H9 (cell line): ENCODE results near the gene TCF7L2. TPM values are rescaled to one million over a fixed set of nuclear protein-coding genes. Genes with fewer than 3 reads are reported as not detected.

Experiments used
- DNase-seq: peaks from one replicate; pipeline ENCODE4 v3.0.0-alpha.2; 2017
- H2AFZ ChIP-seq: one replicate; pipeline ENCODE4 v1.6.1; 2013; ENCODE audit warnings: mild to moderate bottlenecking, low read length, control low read depth, moderate library complexity
- H2AK5ac ChIP-seq: 2 replicates; pipeline ENCODE4 v1.6.1; 2013; ENCODE audit warnings: low read length, control low read depth, mixed read lengths; ENCODE audit not compliant: insufficient read length
- H2BK120ac ChIP-seq: one replicate; pipeline ENCODE4 v1.6.1; 2013; ENCODE audit warnings: low read depth, mild to moderate bottlenecking, low read length, control low read depth, inconsistent platforms; ENCODE audit not compliant: poor library complexity, severe bottlenecking
- H2BK12ac ChIP-seq: 2 replicates; pipeline ENCODE4 v1.6.1; 2013; ENCODE audit warnings: low read length, control low read depth, mixed read lengths, low read depth; ENCODE audit not compliant: insufficient read length
- H2BK15ac ChIP-seq: 2 replicates; pipeline ENCODE4 v1.6.1; 2013; ENCODE audit warnings: low read depth, low read length, control low read depth
- H2BK20ac ChIP-seq: one replicate; pipeline ENCODE4 v1.6.1; 2013; ENCODE audit warnings: low read depth, mild to moderate bottlenecking, low read length, control low read depth, inconsistent platforms; ENCODE audit not compliant: poor library complexity, severe bottlenecking
- H2BK5ac ChIP-seq: 2 replicates; pipeline ENCODE4 v1.6.1; 2013; ENCODE audit warnings: low read length, control low read depth, mixed read lengths; ENCODE audit not compliant: insufficient read length
- H3K14ac ChIP-seq: 2 replicates; pipeline ENCODE4 v1.6.1; 2013; ENCODE audit warnings: low read length, control low read depth; ENCODE audit not compliant: insufficient read depth
- H3K18ac ChIP-seq: 2 replicates; pipeline ENCODE4 v1.6.1; 2013; ENCODE audit warnings: low read depth, mild to moderate bottlenecking, mixed read lengths, low read length, control low read depth; ENCODE audit not compliant: insufficient read length
- H3K23ac ChIP-seq: 2 replicates; pipeline ENCODE4 v1.6.1; 2013; ENCODE audit warnings: low read length, control low read depth, mixed read lengths, low read depth; ENCODE audit not compliant: insufficient read length
- H3K23me2 ChIP-seq: 2 replicates; pipeline ENCODE4 v1.6.1; 2013; ENCODE audit warnings: low read depth, mild to moderate bottlenecking, mixed read lengths, low read length, control low read depth; ENCODE audit not compliant: insufficient read length, poor library complexity, severe bottlenecking
- H3K27ac ChIP-seq: 2 replicates; pipeline ENCODE4 v1.5.1; 2013; ENCODE audit warnings: low read length, control low read depth, mixed read lengths, low read depth; ENCODE audit not compliant: insufficient read length
- H3K27me3 ChIP-seq: 2 replicates; pipeline ENCODE4 v1.6.1; 2013; ENCODE audit warnings: low read length, control low read depth, inconsistent platforms; ENCODE audit not compliant: insufficient read depth
- H3K4ac ChIP-seq: 2 replicates; pipeline ENCODE4 v1.6.1; 2013; ENCODE audit warnings: low read depth, mild to moderate bottlenecking, control low read depth, inconsistent platforms, low read length, moderate library complexity
- H3K4me1 ChIP-seq: 2 replicates; pipeline ENCODE4 v1.6.1; 2013; ENCODE audit warnings: low read length, control low read depth, inconsistent platforms; ENCODE audit not compliant: insufficient read depth
- H3K4me2 ChIP-seq: 2 replicates; pipeline ENCODE4 v1.6.1; 2013; ENCODE audit warnings: low read length, control low read depth, mixed read lengths; ENCODE audit not compliant: insufficient read length, insufficient read depth
- H3K56ac ChIP-seq: 2 replicates; pipeline ENCODE4 v1.6.1; 2013; ENCODE audit warnings: low read depth, mild to moderate bottlenecking, mixed read lengths, low read length, control low read depth; ENCODE audit not compliant: insufficient read length
- H3K79me1 ChIP-seq: 2 replicates; pipeline ENCODE4 v1.6.1; 2013; ENCODE audit warnings: low read depth, mild to moderate bottlenecking, moderate library complexity, low read length, control low read depth, inconsistent platforms; ENCODE audit not compliant: insufficient read depth, poor library complexity, severe bottlenecking
- H3K79me2 ChIP-seq: 2 replicates; pipeline ENCODE4 v1.6.1; 2013; ENCODE audit warnings: low read length, control low read depth, inconsistent platforms; ENCODE audit not compliant: insufficient read depth
- H3K9ac ChIP-seq: 2 replicates; pipeline ENCODE4 v1.6.1; 2013; ENCODE audit warnings: low read length, control low read depth, mixed read lengths; ENCODE audit not compliant: insufficient read length; ENCODE audit errors: extremely low read depth
- H3K9me3 ChIP-seq: one replicate; pipeline ENCODE4 v1.6.1; 2013; ENCODE audit warnings: low read depth, low read length, inconsistent platforms; ENCODE audit not compliant: control insufficient read depth
- H3T11ph ChIP-seq: one replicate; pipeline ENCODE4 v1.6.1; 2013; ENCODE audit warnings: mild to moderate bottlenecking, low read length, control low read depth, inconsistent platforms
- H4K20me1 ChIP-seq: one replicate; pipeline ENCODE4 v1.6.1; 2013; ENCODE audit not compliant: control insufficient read depth, insufficient read length, insufficient read depth
- H4K5ac ChIP-seq: 2 replicates; pipeline ENCODE4 v1.6.1; 2013; ENCODE audit warnings: low read depth, mild to moderate bottlenecking, mixed read lengths, low read length, control low read depth; ENCODE audit not compliant: insufficient read length
- H4K8ac ChIP-seq: replicated peaks from 2 replicates; pipeline ENCODE4 v1.6.1; 2013; ENCODE audit warnings: low read length, control low read depth, mixed read lengths, low read depth; ENCODE audit not compliant: insufficient read length
- H4K91ac ChIP-seq: 2 replicates; pipeline ENCODE4 v1.6.1; 2013; ENCODE audit warnings: low read depth, mild to moderate bottlenecking, moderate library complexity, mixed read lengths, low read length, control low read depth; ENCODE audit not compliant: insufficient read length
- H3K27ac Mint-ChIP-seq, 3 experiments: 2 replicates in 2 of 3; 3 replicates in 1 of 3; pipeline ENCODE4 v1.8.0; 2020 to 2021; ENCODE audit warnings: mixed read lengths in 3 of 3, mild to moderate bottlenecking in 1 of 3, moderate library complexity in 1 of 3
- H3K27me3 Mint-ChIP-seq: 2 replicates; pipeline ENCODE4 v1.8.0; 2021; ENCODE audit warnings: low read depth, mild to moderate bottlenecking, moderate library complexity, mixed read lengths
- H3K36me3 Mint-ChIP-seq, 3 experiments: 2 replicates in 2 of 3; 3 replicates in 1 of 3; pipeline ENCODE4 v1.8.0; 2020 to 2021; ENCODE audit warnings: low read depth in 3 of 3, mixed read lengths in 3 of 3; ENCODE audit not compliant: insufficient read depth in 1 of 3
- H3K4me1 Mint-ChIP-seq, 2 experiments: 2 replicates each; pipeline ENCODE4 v1.8.0; 2020; ENCODE audit warnings: mixed read lengths in 2 of 2
- H3K4me3 Mint-ChIP-seq, 2 experiments: 2 replicates in 1 of 2; 3 replicates in 1 of 2; pipeline ENCODE4 v1.8.0; 2020 to 2021; ENCODE audit warnings: mild to moderate bottlenecking in 2 of 2, mixed read lengths in 2 of 2, moderate library complexity in 1 of 2
- H3K9me3 Mint-ChIP-seq, 2 experiments: 2 replicates in 1 of 2; 3 replicates in 1 of 2; pipeline ENCODE4 v1.8.0; 2020; ENCODE audit warnings: mild to moderate bottlenecking in 2 of 2, mixed read lengths in 2 of 2, moderate library complexity in 1 of 2
- WGBS: extraction: QIAGEN DNeasy Blood & Tissue Kit; methylation state at CpG from one replicate; pipeline ENCODE4 v1.1.7; 2013; ENCODE audit warnings: missing lambda C conversion rate, low lambda C conversion rate, mixed read lengths; ENCODE audit not compliant: insufficient read length; ENCODE audit errors: extremely low coverage; 5-methylcytosine and 5-hydroxymethylcytosine counted together
- total RNA-seq: library from RNA; stranded (reverse); gene quantifications from 2 replicates; pipeline ENCODE4 v1.2.1, GENCODE V29; 2021
- TF ChIP-seq, protein P1 (sequence below): fragments of 200-600 bp; sonication (generic); conservative IDR thresholded peaks from 3 replicates; pipeline ENCODE4 v1.8.0; 2021; ENCODE audit warnings: antibody characterized with exemption, mild to moderate bottlenecking

Gene TCF7L2
- total RNA-seq, 1 experiment from 2014 or later, result 71.1 TPM

DNA sequence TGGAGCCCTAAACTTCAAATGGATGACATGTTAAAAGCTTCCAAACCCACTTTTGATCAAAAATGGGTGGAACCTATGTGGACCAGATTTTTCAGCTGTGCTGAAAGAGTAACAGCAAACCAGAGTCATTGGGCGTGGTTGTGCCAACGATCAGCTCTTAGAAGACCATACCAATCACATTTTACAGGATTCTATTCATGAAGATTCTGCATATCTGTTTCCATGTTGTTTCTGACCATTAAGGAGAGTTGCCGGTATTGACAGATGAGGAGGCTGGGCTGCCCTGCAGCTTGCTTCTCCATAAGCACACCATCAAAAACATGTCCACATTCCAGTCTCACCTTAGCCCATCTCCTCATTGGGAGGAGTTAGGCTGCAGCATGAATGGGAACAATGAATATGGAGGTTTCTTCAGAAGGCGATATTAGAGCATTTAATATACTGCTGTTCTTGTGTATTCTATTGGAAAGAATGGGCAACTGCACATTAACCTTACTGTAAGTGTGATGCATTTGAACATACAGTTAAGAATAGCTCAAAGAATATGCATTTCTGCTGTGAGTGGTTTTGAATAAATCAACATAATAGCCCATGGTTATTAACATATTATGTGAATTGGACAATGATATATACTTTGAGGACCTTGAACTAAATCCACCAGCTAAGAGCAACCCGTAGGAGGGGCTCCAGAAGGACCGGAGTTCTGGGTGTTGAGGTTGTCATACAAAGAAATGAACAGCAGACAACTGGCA lies 116.7 kb downstream of the TCF7L2 start:
- Mint-ChIP-seq H3K27me3 (no peaks in the 10 kb centered on the region), H3K4me1 (peaks cover 26 to 39% of the 10 kb centered on the region in 2 experiments), H3K4me3 (no peak overlapping the region), H3K36me3 (peaks cover 15 to 40% (median 30%) of the 10 kb centered on the region in 3 experiments), H3K9me3 (no peaks in the 10 kb centered on the region), H3K27ac (peak overlapping the region in 1 of 3 experiments; percentile 70; a peak in 1 of 7 replicates)
- no peak overlapping the region for H3K56ac ChIP-seq
- no peak overlapping the region for H3T11ph ChIP-seq
- WGBS, result no CpG with 5 or more reads among the region's 6 CpGs
- no peak for DNase-seq
- H3K27me3 ChIP-seq, result no peaks in the 10 kb centered on the region
- no peak overlapping the region for H2BK12ac ChIP-seq
- no peaks in the 10 kb centered on the region for H4K20me1 ChIP-seq
- no peak overlapping the region for H3K27ac ChIP-seq
- H2AK5ac ChIP-seq, result no peak overlapping the region
- H2BK20ac ChIP-seq, result no peak overlapping the region
- no peak overlapping the region for H4K5ac ChIP-seq
- no peak overlapping the region for H2AFZ ChIP-seq
- H3K23ac ChIP-seq, result no peak overlapping the region
- H4K8ac ChIP-seq, result no peak overlapping the region
- H4K91ac ChIP-seq, result no peak overlapping the region
- H2BK120ac ChIP-seq, result no peak overlapping the region
- no peak overlapping the region for H2BK15ac ChIP-seq
- peaks cover 15% of the 10 kb centered on the region; the same call in 1 of the 2 replicates for H3K4me1 ChIP-seq
- H3K14ac ChIP-seq, result no peak overlapping the region
- peaks cover 17% of the 10 kb centered on the region for H3K79me1 ChIP-seq
- no peak overlapping the region for H3K9ac ChIP-seq
- no peaks in the 10 kb centered on the region for H3K9me3 ChIP-seq
- peaks cover 13% of the 10 kb centered on the region; the same call in 1 of the 2 replicates for H3K79me2 ChIP-seq
- no peaks in the 10 kb centered on the region for H3K23me2 ChIP-seq
- no peak overlapping the region for H3K18ac ChIP-seq
- no peak overlapping the region for H3K4me2 ChIP-seq
- no peak overlapping the region for H2BK5ac ChIP-seq
- H3K4ac ChIP-seq, result no peak overlapping the region
- TF ChIP-seq, protein P1, sequence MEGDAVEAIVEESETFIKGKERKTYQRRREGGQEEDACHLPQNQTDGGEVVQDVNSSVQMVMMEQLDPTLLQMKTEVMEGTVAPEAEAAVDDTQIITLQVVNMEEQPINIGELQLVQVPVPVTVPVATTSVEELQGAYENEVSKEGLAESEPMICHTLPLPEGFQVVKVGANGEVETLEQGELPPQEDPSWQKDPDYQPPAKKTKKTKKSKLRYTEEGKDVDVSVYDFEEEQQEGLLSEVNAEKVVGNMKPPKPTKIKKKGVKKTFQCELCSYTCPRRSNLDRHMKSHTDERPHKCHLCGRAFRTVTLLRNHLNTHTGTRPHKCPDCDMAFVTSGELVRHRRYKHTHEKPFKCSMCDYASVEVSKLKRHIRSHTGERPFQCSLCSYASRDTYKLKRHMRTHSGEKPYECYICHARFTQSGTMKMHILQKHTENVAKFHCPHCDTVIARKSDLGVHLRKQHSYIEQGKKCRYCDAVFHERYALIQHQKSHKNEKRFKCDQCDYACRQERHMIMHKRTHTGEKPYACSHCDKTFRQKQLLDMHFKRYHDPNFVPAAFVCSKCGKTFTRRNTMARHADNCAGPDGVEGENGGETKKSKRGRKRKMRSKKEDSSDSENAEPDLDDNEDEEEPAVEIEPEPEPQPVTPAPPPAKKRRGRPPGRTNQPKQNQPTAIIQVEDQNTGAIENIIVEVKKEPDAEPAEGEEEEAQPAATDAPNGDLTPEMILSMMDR, result no peak
